Activated naive CD4-positive, alpha-beta T cell treated with anti-CD3 and anti-CD28 coated beads, Interleukin-2, amount 10 ng/mL, durations not matched to agents 7 days and 5 days (primary cell): ENCODE measurements around the gene CYCS.
"Not testable (repeated sequence)": the region's sequence is repeated elsewhere in the genome, so short reads cannot be mapped to it uniquely, and the experiment has no call there.

Source experiments
- CTCF ChIA-PET: fragments of 350-600 bp; sonication (Branson Sonifier 250); formaldehyde crosslinking; loops from one replicate; lab custom pipeline; 2021; ENCODE audit warnings: antibody characterized with exemption; lab: Charles Lee
- DNase-seq: peaks from one replicate; pipeline ENCODE4 v3.0.0-alpha.2; 2020
- H3K27ac Mint-ChIP-seq: one replicate; pipeline ENCODE4 v1.8.0; 2021; ENCODE audit warnings: mild to moderate bottlenecking, moderate library complexity, mixed read lengths
- H3K27me3 Mint-ChIP-seq: one replicate; pipeline ENCODE4 v1.8.0; 2021; ENCODE audit warnings: mild to moderate bottlenecking, mixed read lengths
- H3K36me3 Mint-ChIP-seq: one replicate; pipeline ENCODE4 v1.8.0; 2021; ENCODE audit warnings: mixed read lengths
- H3K4me1 Mint-ChIP-seq: one replicate; pipeline ENCODE4 v1.8.0; 2021; ENCODE audit warnings: mixed read lengths
- H3K4me3 Mint-ChIP-seq: one replicate; pipeline ENCODE4 v1.8.0; 2021; ENCODE audit warnings: mild to moderate bottlenecking, moderate library complexity, mixed read lengths
- H3K9me3 Mint-ChIP-seq: one replicate; pipeline ENCODE4 v1.8.0; 2021; ENCODE audit warnings: mixed read lengths

The CYCS gene

DNA sequence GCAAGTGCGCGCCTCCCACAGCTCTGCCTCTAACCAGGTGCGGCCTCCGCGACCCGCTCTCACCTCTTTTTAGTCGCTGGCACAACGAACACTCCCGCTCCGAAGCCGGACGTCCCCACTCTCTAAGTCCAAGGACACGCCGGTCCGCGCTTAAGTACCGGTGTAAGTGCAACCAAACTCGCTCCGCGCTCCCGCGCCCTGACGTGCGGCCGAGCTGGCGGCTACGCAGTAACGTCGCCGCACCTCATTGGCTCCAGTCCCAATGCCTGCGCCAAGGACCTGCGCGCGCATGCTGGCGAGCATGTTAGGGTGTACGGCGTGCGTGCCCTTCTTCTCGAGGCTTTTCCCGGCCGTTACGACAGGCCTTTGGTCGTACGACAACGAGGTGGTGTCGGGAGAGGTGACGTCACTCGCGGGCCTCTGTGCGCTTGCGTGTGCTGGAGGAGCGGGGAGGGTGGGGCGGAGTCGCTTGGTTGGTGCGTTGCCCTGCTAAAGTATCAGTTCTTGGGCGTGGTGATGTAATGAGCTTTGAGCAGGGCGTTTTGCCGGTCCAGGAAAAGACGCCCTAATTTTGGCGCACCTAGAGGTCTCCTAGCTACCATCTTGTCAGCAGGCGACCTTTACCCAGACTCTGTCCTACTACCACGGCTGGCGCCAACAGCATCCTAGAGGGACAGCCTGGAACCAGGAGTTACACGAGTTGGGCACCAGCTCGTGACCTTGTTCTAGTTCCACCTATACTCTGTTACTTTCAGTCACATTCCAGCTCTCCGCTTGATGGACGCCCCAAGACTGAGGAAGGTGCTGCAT, at the start of gene CYCS:
Gene CYCS (minus strand): TSS at position 124 of the 810 bp plus-strand sequence. CDS start 1,141 bp downstream, outside the sequence.
- Mint-ChIP-seq H3K4me1 (peaks cover 33% of the 10 kb centered on the region), H3K27me3 (peaks cover 14% of the 10 kb centered on the region), H3K27ac (peak within 1 kb of the TSS; percentile 94), H3K4me3 (peak within 1 kb of the TSS; percentile 100), H3K9me3 (no peaks in the 10 kb centered on the region), H3K36me3 (peaks cover 30% of the 10 kb centered on the region)
- CTCF ChIA-PET: interaction anchor here (0.8 to 1.7 kb wide), 3 partner anchors 35 to 55 kb away, joined by 3 to 5 read pairs (median 3); a partner anchor contains a TSS
- peak; percentile 99 for DNase-seq

DNA sequence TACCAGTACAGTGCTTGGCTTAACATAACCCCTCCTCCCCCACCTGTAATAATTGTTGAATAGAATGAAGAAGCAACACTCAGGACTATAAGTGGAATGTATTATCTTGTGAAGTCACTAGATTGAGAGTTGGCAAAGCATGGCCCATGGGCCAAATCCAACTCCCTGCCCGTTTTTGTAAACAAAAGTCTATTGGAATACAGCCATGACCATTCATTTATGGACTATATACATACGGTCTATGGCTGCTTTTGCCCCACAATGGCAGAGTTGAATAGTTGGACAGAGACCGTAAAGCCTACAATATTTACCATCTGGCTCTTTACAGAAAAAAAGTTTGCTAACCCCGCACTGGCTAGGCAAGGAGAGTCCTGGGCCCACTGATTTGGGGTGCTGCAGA, 48.1 kb upstream of the CYCS start:
- peaks cover 6% of the 10 kb centered on the region for H3K36me3 Mint-ChIP-seq
- peaks cover 3% of the 10 kb centered on the region for H3K4me1 Mint-ChIP-seq
- CTCF ChIA-PET: no interaction called here
- no peak overlapping the region for H3K4me3 Mint-ChIP-seq
- no peak overlapping the region for H3K27ac Mint-ChIP-seq
- peaks cover 4% of the 10 kb centered on the region for H3K27me3 Mint-ChIP-seq
- no peak for DNase-seq
- no peaks in the 10 kb centered on the region for H3K9me3 Mint-ChIP-seq

DNA sequence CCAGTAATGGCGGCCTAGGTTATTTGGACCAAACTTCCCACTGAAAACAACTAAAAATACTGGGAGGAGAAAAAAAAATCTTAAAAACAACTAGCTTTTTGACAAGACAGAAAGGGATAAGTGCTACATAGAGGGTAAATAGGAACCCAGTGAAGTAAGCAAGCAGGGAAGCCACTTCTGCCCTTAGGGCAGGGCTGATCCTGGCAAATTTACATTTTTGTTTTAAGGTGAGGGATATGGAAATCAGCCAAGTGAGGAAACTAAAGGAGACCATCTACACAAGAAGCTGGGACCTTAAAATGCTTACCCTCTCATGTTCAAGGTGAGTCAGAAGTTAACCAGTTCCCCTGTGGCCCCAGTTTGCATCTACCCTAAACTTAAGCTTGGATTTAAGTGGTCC, 46.5 kb upstream of the CYCS start:
- H3K4me1 Mint-ChIP-seq: no peaks in the 10 kb centered on the region
- no peak overlapping the region for H3K27ac Mint-ChIP-seq
- no peak for DNase-seq
- H3K9me3 Mint-ChIP-seq: no peaks in the 10 kb centered on the region
- no peak overlapping the region for H3K4me3 Mint-ChIP-seq
- CTCF ChIA-PET: no interaction called here
- peaks cover 3% of the 10 kb centered on the region for H3K36me3 Mint-ChIP-seq
- peaks cover 4% of the 10 kb centered on the region for H3K27me3 Mint-ChIP-seq

DNA sequence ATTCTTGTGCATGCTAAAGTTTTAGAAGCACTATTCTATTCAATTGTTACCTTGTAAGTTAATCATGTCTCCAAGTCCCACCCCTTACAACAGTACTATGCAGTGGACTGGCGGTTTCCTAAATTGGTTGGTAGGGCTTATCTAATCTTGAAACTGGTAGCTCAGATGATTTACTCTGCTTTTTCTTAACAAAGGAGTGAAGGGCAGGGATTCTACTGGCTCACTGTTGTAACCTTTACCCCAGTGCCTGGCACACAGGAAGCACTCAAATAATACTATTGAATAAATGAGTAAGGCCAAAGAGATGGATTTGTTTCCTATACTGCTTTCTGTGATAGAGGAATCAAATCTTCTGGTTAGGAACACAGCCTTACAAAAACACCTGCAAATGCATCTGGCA, 46.0 kb upstream of the CYCS start:
- Mint-ChIP-seq H3K9me3 (no peaks in the 10 kb centered on the region), H3K36me3 (peaks cover 3% of the 10 kb centered on the region), H3K4me3 (no peak overlapping the region), H3K4me1 (no peaks in the 10 kb centered on the region), H3K27ac (no peak overlapping the region), H3K27me3 (peaks cover 4% of the 10 kb centered on the region)
- no peak for DNase-seq
- CTCF ChIA-PET: interaction anchor here (0.7 kb wide), 1 partner anchor 72 kb away, joined by 3 read pairs; no protein-coding TSS in a partner anchor

DNA sequence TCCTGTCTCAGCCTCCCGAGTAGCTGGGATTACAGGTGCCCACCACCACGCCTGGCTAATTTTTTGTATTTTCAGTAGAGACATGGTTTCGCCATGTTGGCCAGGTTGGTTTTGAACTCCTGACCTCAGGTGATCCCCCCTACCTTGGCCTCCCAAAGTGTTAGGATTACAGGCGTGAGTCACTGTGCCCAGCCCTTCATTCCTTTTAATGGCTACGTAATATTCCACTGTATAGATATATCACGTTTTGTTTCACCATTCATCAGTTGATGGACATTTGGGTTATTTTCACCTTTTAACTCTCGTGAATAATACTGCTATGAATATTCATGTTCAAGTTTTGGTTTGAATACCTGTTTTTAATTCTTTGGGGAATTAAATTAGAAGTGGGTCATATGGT, 44.6 kb upstream of the CYCS start:
- CTCF ChIA-PET: no interaction called here
- no peaks in the 10 kb centered on the region for H3K4me1 Mint-ChIP-seq
- peaks cover 4% of the 10 kb centered on the region for H3K27me3 Mint-ChIP-seq
- no peak overlapping the region for H3K4me3 Mint-ChIP-seq
- H3K36me3 Mint-ChIP-seq: peaks cover 3% of the 10 kb centered on the region
- no peaks in the 10 kb centered on the region for H3K9me3 Mint-ChIP-seq
- no peak overlapping the region for H3K27ac Mint-ChIP-seq
- no peak for DNase-seq

DNA sequence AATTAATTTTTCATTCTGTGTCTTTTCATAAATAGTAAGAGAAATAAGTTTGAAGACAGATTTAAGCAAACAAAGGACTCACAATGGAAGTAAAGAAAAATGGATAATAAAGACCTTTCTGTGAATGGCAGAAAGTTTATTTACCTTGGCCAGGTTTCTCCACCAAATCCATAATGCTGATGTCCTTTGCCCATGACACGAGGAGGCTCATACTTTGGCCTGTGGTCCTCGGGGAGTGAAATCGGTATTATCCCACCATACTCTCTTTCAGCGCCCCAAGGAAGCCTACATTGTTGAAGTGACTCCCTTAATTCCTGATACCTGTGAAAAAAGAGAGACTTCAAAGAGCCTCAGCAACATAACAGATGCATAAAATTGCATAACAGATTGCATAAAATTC, 43.1 kb upstream of the CYCS start:
- no peak overlapping the region for H3K4me3 Mint-ChIP-seq
- CTCF ChIA-PET: no interaction called here
- peaks cover 3% of the 10 kb centered on the region for H3K36me3 Mint-ChIP-seq
- H3K4me1 Mint-ChIP-seq: no peaks in the 10 kb centered on the region
- no peak for DNase-seq
- H3K9me3 Mint-ChIP-seq: no peaks in the 10 kb centered on the region
- H3K27me3 Mint-ChIP-seq: no peaks in the 10 kb centered on the region
- H3K27ac Mint-ChIP-seq: no peak overlapping the region

DNA sequence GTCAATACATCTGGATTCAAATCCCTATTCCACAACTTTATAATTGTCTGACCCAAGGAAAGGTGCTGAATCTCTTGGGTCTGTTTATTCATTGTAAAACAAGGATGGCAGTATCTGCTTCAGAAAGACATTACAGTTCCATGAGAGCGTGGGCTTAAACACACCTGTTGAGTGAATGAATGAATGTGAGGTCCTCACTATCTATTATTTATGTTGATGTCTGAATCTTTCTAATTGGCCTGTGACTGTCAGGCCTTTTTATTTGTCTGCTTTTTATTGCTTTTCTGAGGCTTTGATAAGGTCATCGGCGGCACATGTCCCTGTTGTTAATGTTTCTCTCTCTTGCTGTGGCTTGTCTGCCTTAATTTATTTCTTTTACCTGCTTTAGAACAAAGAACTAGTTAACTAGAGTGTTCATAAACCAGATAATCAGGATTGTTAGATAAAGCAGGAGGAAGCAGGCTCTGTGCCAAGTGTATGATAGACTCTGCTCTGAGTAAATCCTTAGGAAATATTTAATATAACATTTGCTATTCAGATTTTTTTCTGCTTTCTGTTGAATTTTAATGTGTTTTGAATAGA, 42.3 kb upstream of the CYCS start:
- H3K9me3 Mint-ChIP-seq: no peaks in the 10 kb centered on the region
- no peaks in the 10 kb centered on the region for H3K4me1 Mint-ChIP-seq
- no peak for DNase-seq
- CTCF ChIA-PET: interaction anchor here (0.6 kb wide), 1 partner anchor 1500 kb away, joined by 3 read pairs; no protein-coding TSS in a partner anchor
- H3K4me3 Mint-ChIP-seq: no peak overlapping the region
- H3K36me3 Mint-ChIP-seq: peaks cover 3% of the 10 kb centered on the region
- H3K27me3 Mint-ChIP-seq: no peaks in the 10 kb centered on the region
- H3K27ac Mint-ChIP-seq: no peak overlapping the region

DNA sequence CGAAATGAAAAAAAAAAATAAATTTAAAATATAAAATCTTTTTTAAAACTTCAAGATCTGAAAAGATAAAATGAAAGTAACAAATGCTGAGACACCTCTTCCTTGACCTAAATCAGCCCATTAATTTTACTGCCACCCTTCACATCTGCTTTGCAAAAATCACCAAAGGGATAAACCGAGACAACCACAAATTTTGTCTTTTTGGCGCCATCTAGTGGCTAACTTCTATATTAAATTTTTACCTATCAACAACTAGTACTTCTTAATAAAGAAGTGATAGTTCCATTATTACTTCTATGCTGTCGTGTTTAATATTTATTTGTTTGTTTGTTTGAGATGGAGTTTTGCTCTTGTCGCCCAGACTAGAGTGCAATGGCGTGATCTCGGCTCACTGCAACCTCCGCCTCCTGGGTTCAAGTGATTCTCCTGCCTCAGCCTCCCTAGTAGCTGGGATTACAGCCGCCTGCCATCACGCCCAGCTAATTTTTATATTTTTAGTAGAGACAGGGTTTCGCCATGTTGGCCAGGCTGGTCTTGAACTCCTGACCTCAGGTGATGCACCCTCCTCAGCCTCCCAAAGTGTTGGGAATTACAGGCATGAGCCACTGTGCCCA, 35.0 kb upstream of the CYCS start:
- not testable (repeated sequence) for H3K4me1 Mint-ChIP-seq, H3K9me3 Mint-ChIP-seq, H3K4me3 Mint-ChIP-seq, H3K27ac Mint-ChIP-seq, H3K27me3 Mint-ChIP-seq, H3K36me3 Mint-ChIP-seq
- peak; percentile 30 for DNase-seq
- CTCF ChIA-PET: interaction anchor here (2.0 kb wide), 2 partner anchors 16 to 35 kb away, joined by 5 to 7 read pairs; partner anchors contain the start of gene CYCS

DNA sequence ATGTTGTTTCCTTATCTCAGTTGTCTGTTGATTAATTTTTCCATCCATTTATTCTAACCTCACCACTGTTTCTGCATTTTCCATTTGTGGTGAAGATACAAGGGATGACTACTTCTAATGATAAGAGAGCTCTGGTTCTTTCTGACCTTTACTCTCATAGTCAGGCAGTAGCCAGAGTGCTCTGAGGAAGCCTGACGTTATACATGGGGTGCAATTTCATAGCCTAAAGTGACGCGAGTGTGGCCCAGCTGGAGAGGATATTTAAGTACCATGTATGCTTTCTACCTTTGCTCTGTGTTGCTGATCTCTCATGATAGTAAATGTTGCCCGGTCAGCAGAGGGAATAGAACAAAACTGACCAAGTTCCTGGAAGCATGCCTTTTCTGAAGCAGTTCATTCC, 33.9 kb upstream of the CYCS start:
- no peak overlapping the region for H3K4me3 Mint-ChIP-seq
- DNase-seq: no peak
- H3K27ac Mint-ChIP-seq: no peak overlapping the region
- no peaks in the 10 kb centered on the region for H3K36me3 Mint-ChIP-seq
- CTCF ChIA-PET: interaction anchor here (2.0 kb wide), 1 partner anchor 17 kb away, joined by 7 read pairs; no protein-coding TSS in a partner anchor
- H3K27me3 Mint-ChIP-seq: no peaks in the 10 kb centered on the region
- no peaks in the 10 kb centered on the region for H3K9me3 Mint-ChIP-seq
- no peaks in the 10 kb centered on the region for H3K4me1 Mint-ChIP-seq

DNA sequence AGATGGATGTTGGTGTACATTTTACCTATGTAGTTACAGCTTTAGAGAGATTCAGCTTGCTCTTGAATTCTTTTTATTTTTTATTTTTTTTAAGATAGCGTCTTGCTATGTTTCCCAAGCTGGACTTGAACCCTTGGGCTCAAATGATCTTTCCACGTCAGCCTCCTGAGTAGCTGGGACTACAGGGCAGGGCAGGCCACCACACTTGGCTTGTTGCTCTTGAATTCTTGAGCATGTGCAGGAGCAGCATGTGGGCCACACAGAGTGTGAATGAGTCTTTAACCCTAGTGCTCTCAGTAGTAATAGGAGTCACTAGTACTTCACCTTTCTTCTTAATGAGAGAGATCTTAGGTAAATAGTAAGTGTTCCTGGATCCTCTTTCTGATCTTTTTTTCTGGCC, 26.7 kb upstream of the CYCS start:
- H3K4me3 Mint-ChIP-seq: no peak overlapping the region
- H3K27ac Mint-ChIP-seq: no peak overlapping the region
- H3K4me1 Mint-ChIP-seq: no peaks in the 10 kb centered on the region
- DNase-seq: no peak
- CTCF ChIA-PET: interaction anchor here (1.7 kb wide), 1 partner anchor 58 kb away, joined by 7 read pairs; no protein-coding TSS in a partner anchor
- H3K36me3 Mint-ChIP-seq: peaks cover 3% of the 10 kb centered on the region
- H3K27me3 Mint-ChIP-seq: no peaks in the 10 kb centered on the region
- no peaks in the 10 kb centered on the region for H3K9me3 Mint-ChIP-seq

DNA sequence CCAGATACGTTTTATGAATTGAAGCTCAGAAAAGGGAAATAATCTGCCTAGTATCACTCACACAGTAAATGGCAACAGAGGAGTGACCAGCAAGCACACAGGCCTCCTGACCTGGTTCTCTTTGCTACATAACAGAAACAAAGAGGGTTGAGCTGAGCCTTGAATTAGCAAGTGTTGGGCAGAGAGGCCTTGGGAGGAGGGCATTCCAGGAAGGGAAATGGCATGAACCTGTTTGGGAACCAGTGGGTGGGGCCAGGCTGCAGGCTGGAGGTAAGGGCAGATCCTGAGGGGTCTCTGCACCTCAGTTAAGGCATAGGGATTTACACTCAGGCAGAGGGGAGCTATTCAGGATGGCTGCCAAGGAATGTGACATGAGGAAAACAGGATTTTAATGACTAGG, 24.8 kb upstream of the CYCS start:
- CTCF ChIA-PET: interaction anchor here (1.0 to 1.1 kb wide), 2 partner anchors 10 to 929 kb away, joined by 3 to 4 read pairs; no protein-coding TSS in a partner anchor
- no peaks in the 10 kb centered on the region for H3K9me3 Mint-ChIP-seq
- no peak for DNase-seq
- H3K27me3 Mint-ChIP-seq: no peaks in the 10 kb centered on the region
- peaks cover 3% of the 10 kb centered on the region for H3K36me3 Mint-ChIP-seq
- H3K4me1 Mint-ChIP-seq: no peaks in the 10 kb centered on the region
- no peak overlapping the region for H3K27ac Mint-ChIP-seq
- no peak overlapping the region for H3K4me3 Mint-ChIP-seq

DNA sequence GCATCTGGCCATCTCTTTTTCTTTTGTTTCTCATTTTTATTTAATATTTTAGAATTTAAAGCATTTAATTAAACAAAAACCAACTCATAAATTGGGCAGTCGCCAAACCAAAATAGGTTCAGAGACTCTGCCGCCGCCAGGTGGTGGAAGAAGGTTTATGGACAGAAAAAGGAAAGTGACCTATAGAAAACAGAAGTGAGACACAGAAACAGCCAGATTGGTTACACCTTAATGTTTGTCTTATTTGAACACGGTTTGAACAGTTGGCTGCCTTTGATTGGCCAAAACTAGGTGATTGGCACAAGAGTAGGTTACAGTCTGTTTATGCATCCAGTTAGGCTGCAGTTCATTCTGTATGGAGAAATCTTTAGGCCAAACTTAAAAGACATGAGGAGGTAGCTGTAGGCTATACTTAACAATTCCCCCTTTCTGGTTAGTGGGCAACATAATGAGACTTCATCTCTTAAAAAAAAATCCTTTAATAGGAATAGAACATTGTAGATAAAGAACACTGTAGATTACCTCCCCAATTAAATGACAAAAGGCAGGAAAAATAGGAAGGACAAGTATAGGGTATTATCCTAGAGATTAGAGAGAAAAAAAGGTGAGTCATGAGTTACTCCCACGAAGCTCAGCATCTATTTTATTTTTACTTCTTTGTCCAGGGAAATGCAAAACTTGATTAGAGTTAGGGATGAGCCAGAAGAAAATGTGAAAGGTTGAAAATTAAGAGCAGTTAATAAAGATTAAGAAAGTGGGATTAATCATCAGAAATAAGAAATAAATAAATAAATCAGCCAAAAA, 23.9 kb upstream of the CYCS start:
- Mint-ChIP-seq H3K4me1 (no peaks in the 10 kb centered on the region), H3K9me3 (no peaks in the 10 kb centered on the region), H3K27ac (no peak overlapping the region), H3K36me3 (peaks cover 3% of the 10 kb centered on the region), H3K27me3 (no peaks in the 10 kb centered on the region), H3K4me3 (no peak overlapping the region)
- CTCF ChIA-PET: no interaction called here
- no peak for DNase-seq

DNA sequence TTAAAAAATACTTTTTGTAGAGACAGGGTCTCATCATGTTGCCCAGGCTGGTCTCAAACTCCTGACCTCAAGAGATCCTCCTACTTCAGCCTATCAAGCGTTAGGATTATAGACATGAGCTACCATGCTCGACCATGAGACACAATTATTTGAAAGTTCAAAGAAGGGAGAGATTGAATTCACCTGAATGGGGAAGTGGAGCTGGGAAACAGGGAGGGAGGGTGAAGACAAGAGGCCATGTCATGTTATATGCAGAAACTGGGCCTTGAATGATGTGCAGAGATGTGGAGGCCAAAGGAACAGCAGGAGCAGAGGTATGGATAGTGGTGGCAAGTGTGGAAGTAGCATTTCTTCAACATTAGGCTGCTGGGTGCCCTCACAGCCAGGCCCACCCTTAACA, 18.7 kb upstream of the CYCS start:
- CTCF ChIA-PET: interaction anchor here (0.9 kb wide), 1 partner anchor 49 kb away, joined by 3 read pairs; no protein-coding TSS in a partner anchor
- H3K27ac Mint-ChIP-seq: no peak overlapping the region
- no peaks in the 10 kb centered on the region for H3K4me1 Mint-ChIP-seq

DNA sequence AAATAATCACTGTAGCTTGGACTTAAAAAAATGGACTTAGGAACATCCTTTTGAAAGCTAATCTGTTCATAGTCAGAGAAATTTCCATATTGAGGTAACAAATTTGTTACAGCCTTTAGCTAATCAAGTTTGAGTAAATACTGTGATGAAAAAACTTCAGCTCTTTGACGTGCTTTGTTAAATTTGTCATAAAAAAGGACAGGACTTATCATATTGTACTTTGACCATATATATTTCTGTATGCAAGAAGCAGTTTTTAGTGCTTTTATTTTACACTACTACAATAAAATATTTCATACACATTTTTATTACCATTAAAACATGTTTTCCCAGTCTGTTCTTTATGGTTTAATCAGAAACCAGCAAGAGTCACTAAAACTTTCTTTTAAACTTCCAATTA, 14.5 kb upstream of the CYCS start:
- CTCF ChIA-PET: interaction anchor here (1.6 kb wide), 1 partner anchor 41 kb away, joined by 3 read pairs; a partner anchor contains a TSS
- no peaks in the 10 kb centered on the region for H3K9me3 Mint-ChIP-seq
- peaks cover 5% of the 10 kb centered on the region for H3K36me3 Mint-ChIP-seq
- no peak for DNase-seq
- no peaks in the 10 kb centered on the region for H3K27me3 Mint-ChIP-seq
- H3K4me1 Mint-ChIP-seq: no peaks in the 10 kb centered on the region
- no peak overlapping the region for H3K27ac Mint-ChIP-seq
- H3K4me3 Mint-ChIP-seq: no peak overlapping the region

More for the DNA sequence above, 18.7 kb upstream of the CYCS start:
- no peak overlapping the region for H3K4me3 Mint-ChIP-seq
- no peaks in the 10 kb centered on the region for H3K36me3 Mint-ChIP-seq
- no peaks in the 10 kb centered on the region for H3K27me3 Mint-ChIP-seq
- no peak for DNase-seq
- H3K9me3 Mint-ChIP-seq: no peaks in the 10 kb centered on the region
